DND-41 (cell line): ENCODE data around the gene LRRN4.

Experiments
- ATAC-seq: fragments of 200-7000 bp; cut with Tn5 transposase; 3 replicates; pipeline ENCODE4 v1.9.1; 2021; ENCODE audit warnings: low read depth; ENCODE audit not compliant: insufficient read depth
- DNase-seq: peaks from one replicate; pipeline ENCODE4 v3.0.0-alpha.2; 2020
- H2AFZ ChIP-seq: 2 replicates; pipeline ENCODE4 v1.6.0; 2012; ENCODE audit warnings: low read depth, low read length
- H3K27ac ChIP-seq: 2 replicates; pipeline ENCODE4 v1.5.1; 2012; ENCODE audit warnings: low read length, inconsistent platforms
- H3K27me3 ChIP-seq: fragments of 200-600 bp; sonication (generic); 2 replicates; pipeline ENCODE4 v1.6.0; 2012; ENCODE audit warnings: low read length, mild to moderate bottlenecking, inconsistent platforms; ENCODE audit not compliant: insufficient read depth, poor library complexity
- H3K36me3 ChIP-seq: 2 replicates; pipeline ENCODE4 v1.5.1; 2012; ENCODE audit warnings: low read length, inconsistent platforms; ENCODE audit not compliant: insufficient read depth
- H3K4me1 ChIP-seq: 2 replicates; pipeline ENCODE4 v1.5.1; 2012; ENCODE audit warnings: mild to moderate bottlenecking, low read length; ENCODE audit not compliant: insufficient read depth
- H3K4me2 ChIP-seq: 2 replicates; pipeline ENCODE4 v1.6.0; 2012; ENCODE audit warnings: mild to moderate bottlenecking, moderate library complexity, low read length, inconsistent platforms; ENCODE audit not compliant: insufficient read depth
- H3K4me3 ChIP-seq, 2 experiments: fragments of 200-600 bp in 1 of 2; shearing (Covaris generic) in 1 of 2; 2 replicates each; pipeline ENCODE4 v1.5.1; 2012 to 2016; ENCODE audit warnings: inconsistent platforms in 2 of 2, low read length in 2 of 2, mild to moderate bottlenecking in 2 of 2, low read depth in 1 of 2, moderate library complexity in 1 of 2
- H3K79me2 ChIP-seq: 2 replicates; pipeline ENCODE4 v1.6.0; 2012; ENCODE audit warnings: low read length, inconsistent platforms; ENCODE audit not compliant: insufficient read depth
- H3K9ac ChIP-seq: 2 replicates; pipeline ENCODE4 v1.6.0; 2012; ENCODE audit warnings: low read depth, mild to moderate bottlenecking, inconsistent platforms, low read length, moderate library complexity
- H3K9me3 ChIP-seq: 2 replicates; pipeline ENCODE4 v1.5.1; 2012; ENCODE audit warnings: low read length, moderate library complexity, mild to moderate bottlenecking, inconsistent platforms; ENCODE audit not compliant: insufficient read depth, severe bottlenecking
- H4K20me1 ChIP-seq: 2 replicates; pipeline ENCODE4 v1.6.0; 2012; ENCODE audit warnings: low read length; ENCODE audit not compliant: insufficient read depth
- EZH2 ChIP-seq: IDR thresholded peaks from 3 replicates; pipeline ENCODE4 v1.6.1; 2012; ENCODE audit warnings: borderline replicate concordance, low read depth, mild to moderate bottlenecking, moderate library complexity, low read length, inconsistent platforms; ENCODE audit not compliant: severe bottlenecking
- TF ChIP-seq, protein P1 (sequence below): IDR thresholded peaks from 2 replicates; pipeline ENCODE4 v1.5.1; 2012; ENCODE audit warnings: borderline replicate concordance, low read length, moderate library complexity, mild to moderate bottlenecking; ENCODE audit not compliant: poor library complexity, severe bottlenecking; ENCODE audit errors: extremely low read depth

Gene LRRN4

DNA sequence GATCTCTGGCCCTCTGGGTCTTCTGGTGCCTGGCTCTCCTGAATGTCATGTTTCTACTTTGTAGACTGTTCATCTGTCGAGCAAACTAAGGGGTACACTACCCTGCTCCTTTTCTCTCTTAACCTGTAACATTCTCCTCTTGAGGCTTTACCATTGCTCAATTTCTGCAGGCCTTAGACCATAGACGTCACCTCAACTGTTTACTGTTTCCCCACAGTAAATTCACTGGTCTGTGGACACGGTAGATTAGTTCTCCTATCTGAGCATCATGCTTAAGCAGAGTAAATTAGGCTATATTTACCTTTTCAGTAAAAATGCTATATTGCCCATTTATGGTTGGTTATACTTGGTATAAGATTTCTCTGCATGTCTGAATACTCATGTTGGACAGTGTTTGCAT lies 62.9 kb downstream of the LRRN4 start:
- Histone ChIP-seq H2AFZ (no peak overlapping the region), H3K79me2 (no peaks in the 10 kb centered on the region), H3K9me3 (no peaks in the 10 kb centered on the region), H4K20me1 (no peaks in the 10 kb centered on the region), H3K4me3 (no peak overlapping the region), H3K9ac (no peak overlapping the region), H3K36me3 (peaks cover 97% of the 10 kb centered on the region), H3K4me2 (no peak overlapping the region), H3K27me3 (no peaks in the 10 kb centered on the region), H3K4me1 (no peaks in the 10 kb centered on the region), H3K27ac (no peak overlapping the region)
- ATAC-seq, result no peak
- TF ChIP-seq EZH2, result no peak
- TF ChIP-seq, protein P1, sequence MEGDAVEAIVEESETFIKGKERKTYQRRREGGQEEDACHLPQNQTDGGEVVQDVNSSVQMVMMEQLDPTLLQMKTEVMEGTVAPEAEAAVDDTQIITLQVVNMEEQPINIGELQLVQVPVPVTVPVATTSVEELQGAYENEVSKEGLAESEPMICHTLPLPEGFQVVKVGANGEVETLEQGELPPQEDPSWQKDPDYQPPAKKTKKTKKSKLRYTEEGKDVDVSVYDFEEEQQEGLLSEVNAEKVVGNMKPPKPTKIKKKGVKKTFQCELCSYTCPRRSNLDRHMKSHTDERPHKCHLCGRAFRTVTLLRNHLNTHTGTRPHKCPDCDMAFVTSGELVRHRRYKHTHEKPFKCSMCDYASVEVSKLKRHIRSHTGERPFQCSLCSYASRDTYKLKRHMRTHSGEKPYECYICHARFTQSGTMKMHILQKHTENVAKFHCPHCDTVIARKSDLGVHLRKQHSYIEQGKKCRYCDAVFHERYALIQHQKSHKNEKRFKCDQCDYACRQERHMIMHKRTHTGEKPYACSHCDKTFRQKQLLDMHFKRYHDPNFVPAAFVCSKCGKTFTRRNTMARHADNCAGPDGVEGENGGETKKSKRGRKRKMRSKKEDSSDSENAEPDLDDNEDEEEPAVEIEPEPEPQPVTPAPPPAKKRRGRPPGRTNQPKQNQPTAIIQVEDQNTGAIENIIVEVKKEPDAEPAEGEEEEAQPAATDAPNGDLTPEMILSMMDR, result no peak
- no peak for DNase-seq
